RPMI7951 (cell line): ENCODE results near the gene PPP3CA. TPM values are rescaled to one million over a fixed set of nuclear protein-coding genes. Genes with fewer than 3 reads are reported as not detected.

ENCODE experiments used
- DNase-seq: peaks from one replicate; pipeline ENCODE4 v3.0.0-alpha.2; 2012; ENCODE audit warnings: low read depth
- total RNA-seq: library from RNA; depleted of rRNA; stranded (reverse); fragments of >200 nt; shearing (Covaris generic); gene quantifications from 2 replicates; pipeline ENCODE4 v1.2.3, GENCODE V29; 2014

Gene PPP3CA
- total RNA-seq, 1 experiment from 2014 or later = 45.4 TPM

DNA sequence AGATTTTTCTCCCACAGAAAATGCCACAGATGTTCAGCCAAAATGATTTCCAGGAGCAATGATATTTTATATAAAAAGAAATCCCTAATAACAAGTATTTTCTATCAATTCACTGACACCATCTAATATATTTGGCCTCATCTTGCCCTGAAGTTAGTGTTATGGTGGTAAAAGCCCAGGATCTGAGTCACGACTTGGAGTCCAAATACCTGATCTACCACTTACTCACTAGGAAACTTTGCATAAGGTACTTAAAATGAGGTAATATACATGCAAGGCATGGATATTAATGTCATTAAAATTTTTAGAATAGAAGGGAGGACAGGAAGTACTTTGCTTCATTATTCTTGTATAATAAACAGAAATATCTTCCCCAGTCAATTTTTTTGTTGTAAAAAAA, 16.3 kb downstream of the PPP3CA start:
- no peak for DNase-seq

DNA sequence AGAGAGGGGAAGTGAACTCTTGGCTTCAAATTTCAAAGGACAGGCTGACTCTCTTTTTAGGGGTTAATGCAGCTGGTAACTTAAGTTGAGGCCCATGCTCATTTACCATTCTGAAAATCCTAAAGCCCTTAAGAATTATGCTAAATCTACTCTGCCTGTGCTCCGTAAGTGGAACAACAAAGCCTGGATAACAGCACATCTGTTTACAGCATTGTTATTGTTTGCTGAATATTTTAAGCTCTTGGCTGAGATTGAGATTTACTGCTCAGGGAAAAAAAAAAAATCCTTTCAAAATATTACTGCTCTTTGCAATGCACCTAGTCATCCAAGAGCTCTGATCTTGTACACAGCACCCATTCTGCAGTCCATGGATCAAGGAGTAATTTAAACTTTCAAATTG, 17.7 kb downstream of the PPP3CA start:
- DNase-seq = no peak

DNA sequence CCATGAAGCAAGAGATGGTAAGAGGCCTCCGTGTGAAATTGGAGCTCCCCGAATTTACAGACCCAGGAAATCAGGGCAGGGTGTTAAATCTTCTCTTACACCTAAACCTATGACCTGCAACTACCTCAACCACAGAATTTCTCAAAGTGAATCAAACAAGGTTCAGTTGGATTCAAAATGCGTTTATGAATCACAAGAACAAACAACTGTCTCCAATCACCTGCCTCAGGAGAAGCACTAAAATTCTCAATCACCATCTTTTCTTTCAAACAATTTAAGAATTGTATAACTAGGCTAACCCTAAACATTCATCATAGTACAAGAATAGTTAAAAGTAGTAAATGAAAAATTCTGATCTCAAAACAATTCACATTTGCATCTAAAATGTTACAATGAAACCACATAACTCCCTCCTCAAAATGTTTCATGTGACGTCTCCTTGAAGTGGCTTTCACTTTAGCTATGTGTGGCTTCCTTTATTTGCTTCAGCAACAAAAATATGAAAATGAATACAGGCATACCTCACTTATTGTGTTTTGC, 19.2 kb downstream of the PPP3CA start:
- DNase-seq = no peak

DNA sequence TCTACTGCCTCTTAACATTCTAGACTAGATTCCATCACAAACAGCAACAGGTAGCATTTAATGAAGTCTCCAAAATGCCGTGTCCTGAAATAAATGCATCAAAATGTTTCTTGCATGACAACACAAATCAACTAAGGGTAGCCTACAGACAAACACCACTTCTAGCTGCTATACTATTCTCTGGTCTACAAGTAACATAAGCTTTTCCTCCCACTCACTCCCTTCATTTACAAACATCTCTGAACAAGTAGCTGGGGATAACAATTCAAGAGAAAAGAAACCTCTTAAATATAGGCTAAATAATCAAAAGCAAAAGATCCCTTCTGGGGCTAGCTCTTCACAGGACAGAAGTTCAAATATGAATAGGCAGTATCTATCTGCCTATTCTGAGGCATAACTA, 20.8 kb downstream of the PPP3CA start:
- no peak for DNase-seq

DNA sequence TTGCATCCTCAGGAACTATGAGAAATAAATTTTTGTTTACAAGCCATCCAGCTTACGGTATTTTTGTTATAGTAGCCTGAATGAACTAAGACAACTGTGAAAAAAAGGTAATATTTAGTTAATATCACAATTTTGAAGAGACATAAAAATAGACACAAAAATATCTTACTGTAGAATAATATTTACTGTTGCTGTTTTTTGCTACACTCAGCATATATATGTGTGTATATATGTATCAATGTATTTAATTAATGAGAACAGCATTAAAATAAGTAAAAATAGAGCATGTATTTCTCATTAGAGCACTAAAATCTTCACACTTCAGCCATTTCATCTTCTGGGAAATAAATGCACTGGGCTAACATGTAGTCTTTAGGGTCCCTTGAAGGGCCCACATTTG, 24.6 kb downstream of the PPP3CA start:
- no peak for DNase-seq

DNA sequence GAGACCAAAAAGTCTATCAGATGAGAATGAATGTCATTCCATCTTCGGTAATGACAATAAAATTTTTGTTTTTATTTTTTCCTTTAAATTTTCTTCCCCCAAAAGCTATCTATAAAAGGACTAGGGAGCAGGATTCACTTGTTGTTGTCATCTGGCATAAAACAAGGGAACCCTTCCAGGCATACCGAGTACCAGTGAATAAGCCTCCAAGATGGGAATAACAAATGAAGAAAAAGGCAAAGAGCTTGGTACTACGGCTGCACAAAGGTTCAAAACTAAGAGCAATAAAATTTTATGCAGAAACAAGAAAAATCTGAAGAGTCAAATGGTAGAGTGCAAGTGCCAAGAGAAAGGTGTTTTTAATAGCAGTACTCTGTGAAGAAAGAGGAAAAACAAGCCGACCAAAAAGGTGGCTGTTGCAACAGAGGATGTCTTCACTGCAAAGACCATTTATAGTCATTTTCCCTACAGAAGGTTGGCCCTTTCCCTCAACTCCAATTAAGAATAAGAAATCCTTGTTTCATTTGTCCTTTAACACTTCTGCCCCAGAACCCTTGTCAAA, 25.8 kb downstream of the PPP3CA start:
- DNase-seq = no peak

DNA sequence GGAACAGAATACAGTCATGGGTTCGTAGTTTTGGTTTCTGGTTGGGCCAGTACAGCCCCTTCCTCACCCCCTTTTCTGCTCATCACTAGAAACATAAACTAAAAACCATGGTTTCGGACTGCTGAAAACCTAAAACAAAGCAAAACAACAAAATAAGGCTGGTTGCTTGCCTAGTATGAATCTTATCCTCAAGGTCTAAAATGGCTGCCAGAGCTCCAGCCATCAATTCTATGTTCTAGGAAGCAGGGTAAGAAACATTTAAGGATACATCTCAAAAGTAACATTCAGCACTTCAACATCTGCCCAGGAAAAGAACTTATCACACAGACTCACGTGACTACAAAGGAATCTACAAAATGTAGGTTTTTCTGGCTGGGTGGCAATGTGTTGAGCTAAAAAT, 31.5 kb downstream of the PPP3CA start:
- DNase-seq = no peak

DNA sequence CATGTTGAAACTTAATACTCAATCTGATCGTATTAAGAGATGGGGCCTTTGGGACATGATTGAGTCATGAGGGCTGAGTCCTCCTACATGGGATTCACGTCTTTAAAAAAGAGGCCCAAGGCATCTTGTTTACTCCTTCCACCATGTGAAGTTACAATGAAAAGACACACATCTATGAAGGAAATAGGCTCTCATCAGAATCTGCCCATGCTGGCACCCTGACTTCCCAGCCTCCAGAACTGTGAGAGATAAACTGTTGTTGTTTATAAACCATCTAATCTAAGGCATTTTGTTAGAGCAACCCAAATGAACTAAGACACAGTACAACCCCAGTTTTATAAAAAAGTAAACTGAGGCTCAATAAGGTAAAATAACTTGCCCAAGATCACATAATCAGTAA, 32.3 kb downstream of the PPP3CA start:
- no peak for DNase-seq

DNA sequence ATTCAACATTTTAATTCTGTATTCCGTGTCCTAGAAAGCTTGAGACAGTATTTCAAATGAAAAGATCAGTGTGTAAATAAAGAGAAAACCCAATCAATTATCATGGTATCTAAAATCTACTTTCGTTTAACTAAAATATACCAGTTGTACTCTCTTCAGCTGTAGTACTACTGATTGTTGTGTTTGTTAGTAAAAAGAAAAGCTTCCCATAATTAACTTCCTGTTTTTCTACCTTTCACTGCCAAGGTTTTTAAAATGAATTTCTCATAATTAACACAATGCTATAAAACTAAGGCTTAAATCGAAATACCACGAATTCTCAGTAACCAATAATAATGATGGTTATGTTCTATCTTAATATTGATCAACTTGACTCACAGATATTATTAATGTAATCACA, 37.4 kb downstream of the PPP3CA start:
- DNase-seq = no peak

DNA sequence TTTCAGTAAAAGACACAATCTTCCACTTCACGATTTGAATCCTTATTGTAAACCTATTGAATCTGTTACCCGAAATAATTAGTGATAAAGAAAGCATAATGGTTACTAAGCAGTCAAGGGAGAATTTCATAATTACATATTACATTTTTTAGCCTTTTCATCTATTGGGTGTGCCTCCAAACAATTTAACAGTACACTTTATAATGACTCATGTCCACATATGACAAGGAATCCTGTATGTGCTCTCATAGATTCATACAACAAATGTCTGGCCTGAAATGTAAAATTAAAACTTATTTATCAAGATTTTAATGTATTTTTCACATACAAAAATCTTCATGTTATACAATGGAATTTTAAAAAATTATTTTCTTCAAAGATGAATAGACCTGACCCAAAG, 39.4 kb downstream of the PPP3CA start:
- DNase-seq = no peak

DNA sequence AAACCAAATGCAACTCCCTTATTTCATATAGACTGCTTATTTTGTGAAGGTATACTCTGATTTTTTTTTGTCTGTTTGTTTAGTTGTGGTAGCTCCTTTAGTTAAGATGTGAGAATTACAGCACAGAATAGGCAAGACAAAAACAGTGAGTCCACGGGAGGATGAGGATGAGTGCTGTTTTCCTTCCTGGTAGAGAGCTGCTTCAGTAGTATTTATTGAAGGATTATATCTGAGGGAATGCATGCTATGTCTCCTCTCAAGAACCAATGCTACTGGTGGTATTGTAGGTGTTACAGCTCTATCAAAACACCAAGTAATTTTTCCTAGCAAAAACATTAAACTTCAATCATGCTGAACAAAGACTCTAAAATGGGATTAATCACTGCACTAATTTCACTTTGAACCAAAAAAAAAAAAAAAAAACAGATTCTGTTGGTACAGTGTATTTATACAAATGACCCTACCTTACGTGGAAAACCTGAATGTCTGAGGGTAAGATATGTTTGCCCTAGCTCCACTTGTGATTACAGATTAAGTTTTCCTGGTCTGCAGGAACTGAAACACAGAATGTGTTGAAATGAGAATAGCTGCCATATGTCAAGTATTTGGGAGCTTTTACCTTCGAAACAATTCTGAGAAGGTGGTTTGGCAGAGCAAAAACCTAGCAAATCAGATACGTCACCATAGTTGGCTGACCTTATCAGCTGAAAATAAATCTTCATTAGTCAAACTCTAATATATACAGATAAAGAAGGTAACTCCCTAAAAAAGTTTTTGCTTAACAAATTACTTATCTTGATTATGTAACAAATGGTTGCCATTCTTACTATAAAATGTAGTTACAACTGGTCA, 40.3 kb downstream of the PPP3CA start:
- no peak for DNase-seq

DNA sequence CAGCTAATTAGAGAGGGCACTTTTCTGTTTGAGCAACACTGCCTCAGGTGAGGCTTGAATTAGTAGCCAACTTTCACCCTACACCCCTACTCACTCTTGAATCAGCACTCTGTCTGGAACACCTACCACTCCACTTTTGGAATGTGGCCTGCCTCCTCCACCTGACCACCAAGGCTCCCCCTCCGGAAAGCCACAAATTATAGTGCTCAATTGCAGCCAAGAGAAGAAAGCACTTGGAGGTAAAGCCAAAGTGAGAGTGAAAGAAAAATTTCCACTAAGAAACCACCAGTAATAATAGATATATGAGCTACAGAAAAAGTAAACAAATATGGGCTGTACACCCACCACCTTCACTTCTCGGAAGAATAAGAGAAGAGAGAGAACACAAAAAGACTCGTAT, 41.1 kb downstream of the PPP3CA start:
- peak; percentile 21 for DNase-seq

DNA sequence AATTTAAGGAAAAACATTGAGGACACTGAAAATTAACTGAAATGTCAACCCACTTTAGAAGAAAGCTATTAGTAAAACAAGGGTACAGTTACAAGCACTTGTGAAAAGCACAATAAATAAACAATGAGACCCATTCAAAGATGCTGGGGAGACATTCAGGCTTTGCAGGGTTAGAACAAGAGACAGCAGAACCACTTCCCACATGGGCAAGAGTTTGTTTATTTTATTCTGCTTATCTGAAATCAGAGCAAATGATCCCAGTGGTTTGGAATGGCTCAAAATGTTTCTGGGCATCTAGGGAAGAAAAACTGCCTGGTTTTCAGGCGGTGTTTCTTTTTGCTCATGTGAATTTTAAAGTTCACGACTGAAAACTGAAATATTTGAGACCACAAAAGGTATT, 42.4 kb downstream of the PPP3CA start:
- peak; percentile 63 for DNase-seq

DNA sequence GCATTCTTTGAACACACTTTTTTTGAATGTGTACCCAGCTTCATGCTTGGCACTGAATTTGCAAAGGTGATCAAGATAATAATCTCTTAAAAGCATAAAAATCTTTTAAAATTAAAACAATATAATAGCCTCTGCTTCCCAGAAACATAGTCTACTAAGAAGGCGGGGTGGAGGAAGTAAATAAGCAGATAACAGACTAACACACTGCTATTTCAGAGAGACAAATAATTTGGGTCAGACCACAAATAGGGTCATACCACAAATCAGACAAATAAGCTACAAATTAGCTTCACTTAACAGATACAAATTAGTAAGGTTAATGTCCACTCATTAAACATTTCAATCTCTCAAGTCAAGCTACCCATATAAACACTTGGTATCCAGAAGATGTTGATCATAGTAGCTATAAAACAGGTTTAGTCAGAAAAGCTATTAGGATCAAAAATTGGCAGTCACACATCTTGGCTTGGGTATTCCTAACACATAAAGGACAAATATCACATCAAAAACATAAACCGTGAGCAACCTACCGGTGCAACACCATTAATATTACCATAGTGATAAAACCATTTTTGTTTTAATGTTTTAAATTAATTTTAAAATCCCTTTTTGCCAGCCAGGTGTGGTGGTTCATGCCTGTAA, 47.3 kb downstream of the PPP3CA start:
- no peak for DNase-seq

DNA sequence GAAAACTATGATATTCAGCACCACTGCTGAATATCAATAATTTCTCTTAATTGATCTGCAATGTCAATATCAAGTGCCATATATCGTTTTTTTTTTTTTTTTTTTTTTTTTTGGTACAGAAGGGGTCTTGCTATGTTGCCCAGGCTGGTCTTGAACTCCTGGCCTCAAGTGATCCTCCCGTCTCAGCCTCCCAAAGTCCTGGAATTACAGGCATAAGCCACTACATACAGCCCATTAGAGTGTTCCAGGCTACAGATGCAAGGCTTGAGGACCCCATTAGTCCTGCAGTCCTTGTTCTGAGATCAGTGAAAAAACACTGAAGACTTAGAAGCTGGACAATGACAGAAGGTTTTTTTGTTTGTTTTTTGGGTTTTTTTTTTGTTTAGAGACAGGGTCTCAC, 48.3 kb downstream of the PPP3CA start:
- DNase-seq = no peak

DNA sequence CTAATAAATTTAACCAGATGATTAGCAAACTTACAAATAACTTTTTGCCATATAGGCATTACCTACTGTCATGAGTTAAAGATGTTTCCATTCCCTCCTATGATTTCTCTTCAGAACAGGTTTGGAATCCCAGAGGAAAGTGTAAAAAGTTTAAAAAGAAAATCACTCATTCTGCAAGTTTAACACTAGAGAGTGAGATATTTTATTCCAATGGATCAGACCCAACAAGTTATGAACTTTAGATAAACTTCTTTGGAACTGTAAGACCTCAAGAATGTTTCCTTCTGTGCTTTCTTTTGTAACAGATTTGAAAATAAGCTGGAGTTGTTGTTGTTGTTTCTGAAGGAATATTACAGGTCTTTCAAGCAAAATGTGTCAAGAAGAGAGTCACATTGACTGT, 51.6 kb downstream of the PPP3CA start:
- DNase-seq = no peak

DNA sequence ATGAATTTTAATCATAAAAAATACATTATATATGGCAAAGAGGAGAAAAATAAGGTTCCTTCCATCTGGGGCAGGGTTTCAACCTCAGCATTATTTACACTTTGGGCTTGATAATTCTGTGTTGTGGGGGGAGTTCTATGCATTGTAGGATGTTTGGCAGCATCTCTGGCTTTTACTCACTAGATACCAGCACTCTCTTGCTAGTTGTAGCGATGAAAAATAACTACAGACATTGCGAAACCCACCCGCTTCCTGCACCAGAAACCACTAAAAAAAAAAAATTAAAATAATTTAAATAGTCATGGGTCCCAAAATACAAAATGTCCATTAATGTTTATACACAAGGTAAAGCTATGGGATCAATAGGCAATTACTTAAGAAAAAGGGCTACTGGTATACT, 52.7 kb downstream of the PPP3CA start:
- no peak for DNase-seq

DNA sequence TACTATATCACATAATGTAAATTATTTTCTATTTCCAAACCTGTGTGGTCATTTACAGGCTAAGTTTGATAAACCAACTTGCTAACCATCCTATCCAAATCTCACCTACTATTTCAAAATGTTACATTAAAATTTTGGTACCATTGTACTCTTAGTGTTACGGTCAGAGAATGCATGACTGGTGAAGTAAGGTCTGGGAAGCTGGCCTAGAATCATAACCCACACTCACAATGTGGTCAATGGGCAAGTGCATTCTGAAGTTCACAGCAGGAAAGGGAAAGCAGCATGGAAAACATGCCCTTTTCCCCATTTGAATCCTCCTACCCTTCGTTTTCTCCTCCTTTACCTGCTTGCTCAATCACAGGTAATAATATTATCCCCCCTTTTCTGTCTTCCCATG, 54.4 kb downstream of the PPP3CA start:
- no peak for DNase-seq

DNA sequence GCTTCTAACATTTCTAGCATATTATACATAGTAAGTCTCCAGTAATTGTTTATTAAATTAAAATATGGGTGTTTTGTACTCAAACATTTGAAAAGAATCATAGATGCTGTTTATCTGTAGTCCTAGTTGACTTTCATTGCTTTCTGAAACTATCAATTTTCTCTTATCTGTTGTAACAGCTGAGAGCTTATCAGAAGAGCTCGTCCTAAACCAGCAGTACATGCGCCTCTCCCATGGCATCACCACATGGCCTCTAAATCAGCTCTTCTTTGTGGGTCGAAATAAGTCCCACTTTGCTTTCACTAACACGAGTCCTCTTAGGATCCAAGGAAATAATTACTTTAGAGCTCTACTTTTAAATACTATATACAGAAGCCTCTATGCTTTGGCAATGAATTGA, 55.1 kb downstream of the PPP3CA start:
- DNase-seq = no peak

DNA sequence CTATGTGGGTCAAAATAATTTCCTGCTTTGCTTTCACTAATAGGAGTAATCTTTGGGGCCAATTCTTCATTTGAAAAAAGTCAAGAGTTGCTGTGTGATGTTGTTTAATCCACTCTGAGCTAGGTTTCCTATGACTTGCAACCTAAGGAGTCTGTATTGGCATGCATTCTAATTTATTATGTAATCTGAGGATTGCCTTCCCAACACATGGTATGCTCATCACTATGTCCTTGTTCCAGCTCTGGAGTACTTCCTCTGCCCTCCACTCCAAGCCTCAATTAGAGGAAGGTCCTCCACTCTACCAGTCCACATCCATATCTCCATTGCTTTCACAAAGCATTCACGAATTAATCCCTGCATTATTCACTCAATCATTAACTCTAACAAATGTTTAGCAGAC, 56.1 kb downstream of the PPP3CA start:
- DNase-seq = no peak

DNA sequence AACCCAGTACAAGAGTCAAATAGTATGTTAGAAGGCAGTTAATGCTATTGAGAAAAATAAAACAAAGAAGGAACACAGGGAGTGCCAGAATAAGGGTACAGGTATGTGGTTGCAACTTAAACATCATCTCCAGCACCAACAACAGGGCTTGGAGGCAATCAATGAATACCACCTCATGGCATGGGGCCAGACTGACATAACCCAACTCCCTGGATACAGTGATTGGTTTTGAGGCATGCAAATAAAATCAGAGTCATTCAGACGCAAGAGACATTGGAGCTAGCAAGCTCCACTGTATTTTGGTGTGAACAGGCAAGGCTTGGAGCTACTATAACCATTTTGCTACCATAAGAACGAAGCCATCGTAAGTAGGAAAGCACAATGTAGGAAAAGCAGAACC, 56.7 kb downstream of the PPP3CA start:
- DNase-seq = no peak

DNA sequence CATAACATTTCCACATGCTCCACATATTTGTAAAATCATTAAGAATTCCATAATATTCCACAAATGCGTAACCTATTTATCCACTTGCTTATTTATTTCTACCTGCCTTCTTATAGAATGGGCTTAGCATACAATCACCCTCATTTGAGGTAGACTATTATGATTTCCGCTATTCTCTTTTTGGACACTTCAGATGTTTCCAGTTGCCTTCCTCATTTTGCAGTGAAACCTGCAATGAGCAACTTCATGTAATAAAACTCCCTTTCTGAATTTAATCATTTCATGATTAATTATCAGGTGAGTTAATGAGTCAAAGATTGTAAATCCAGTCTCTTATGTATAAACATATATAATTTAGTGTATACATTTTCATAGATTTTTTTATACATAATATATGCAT, 58.0 kb downstream of the PPP3CA start:
- no peak for DNase-seq
